ENCODE data around the gene MAPK8IP2.

Gene MAPK8IP2

GRCh38 chr22:50585781-50586180 lies 14.8 kb upstream of the MAPK8IP2 start:
- TF ChIP-seq ZFP30 (CRISPR knock-in tag; IDR thresholded peaks at IDR 0.05) (no peak), RARB (CRISPR knock-in tag; IDR thresholded peaks at IDR 0.05) (no peak), PPARA (CRISPR knock-in tag; IDR thresholded peaks at IDR 0.05; ENCODE audit: borderline replicate concordance) (no peak), ESRRG (CRISPR knock-in tag; IDR thresholded peaks at IDR 0.05) (no peak), CSRNP3 (CRISPR knock-in tag; IDR thresholded peaks at IDR 0.05) (no peak), GLIS3 (CRISPR knock-in tag; IDR thresholded peaks at IDR 0.05) (no peak), CREB5 (CRISPR knock-in tag; IDR thresholded peaks at IDR 0.05; ENCODE audit: low read depth) (no peak), ZNF565 (CRISPR knock-in tag; conservative IDR thresholded peaks at IDR 0.05; ENCODE audit: low read depth) (no peak)
- ATAC-seq: no peak

DNA sequence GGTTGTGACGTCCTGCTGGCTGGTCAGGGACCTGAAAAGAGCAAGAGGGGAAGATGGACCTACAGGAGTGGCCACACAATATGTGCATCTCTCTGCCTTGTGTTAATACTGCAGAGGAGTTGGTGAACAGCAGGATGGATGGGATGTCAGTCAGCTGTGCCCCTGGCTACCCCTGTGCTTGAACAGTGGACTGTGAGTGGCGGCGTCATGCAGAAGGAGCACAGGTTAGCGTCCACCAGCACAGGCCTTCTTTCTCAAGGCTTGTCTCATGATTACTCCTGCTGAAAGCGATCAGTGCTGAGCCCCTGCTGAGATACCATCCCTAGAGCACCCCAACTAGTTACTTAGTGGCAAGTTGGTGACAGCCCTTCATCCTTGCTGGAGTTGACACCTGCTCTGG lies 14.2 kb upstream of the MAPK8IP2 start:
- no peak for TF ChIP-seq ZNF70 (CRISPR knock-in tag; IDR thresholded peaks at IDR 0.05)
- TF ChIP-seq RARB (CRISPR knock-in tag; IDR thresholded peaks at IDR 0.05): no peak
- TF ChIP-seq TOX (CRISPR knock-in tag; IDR thresholded peaks at IDR 0.05; ENCODE audit: borderline replicate concordance): no peak
- TF ChIP-seq, protein P1, sequence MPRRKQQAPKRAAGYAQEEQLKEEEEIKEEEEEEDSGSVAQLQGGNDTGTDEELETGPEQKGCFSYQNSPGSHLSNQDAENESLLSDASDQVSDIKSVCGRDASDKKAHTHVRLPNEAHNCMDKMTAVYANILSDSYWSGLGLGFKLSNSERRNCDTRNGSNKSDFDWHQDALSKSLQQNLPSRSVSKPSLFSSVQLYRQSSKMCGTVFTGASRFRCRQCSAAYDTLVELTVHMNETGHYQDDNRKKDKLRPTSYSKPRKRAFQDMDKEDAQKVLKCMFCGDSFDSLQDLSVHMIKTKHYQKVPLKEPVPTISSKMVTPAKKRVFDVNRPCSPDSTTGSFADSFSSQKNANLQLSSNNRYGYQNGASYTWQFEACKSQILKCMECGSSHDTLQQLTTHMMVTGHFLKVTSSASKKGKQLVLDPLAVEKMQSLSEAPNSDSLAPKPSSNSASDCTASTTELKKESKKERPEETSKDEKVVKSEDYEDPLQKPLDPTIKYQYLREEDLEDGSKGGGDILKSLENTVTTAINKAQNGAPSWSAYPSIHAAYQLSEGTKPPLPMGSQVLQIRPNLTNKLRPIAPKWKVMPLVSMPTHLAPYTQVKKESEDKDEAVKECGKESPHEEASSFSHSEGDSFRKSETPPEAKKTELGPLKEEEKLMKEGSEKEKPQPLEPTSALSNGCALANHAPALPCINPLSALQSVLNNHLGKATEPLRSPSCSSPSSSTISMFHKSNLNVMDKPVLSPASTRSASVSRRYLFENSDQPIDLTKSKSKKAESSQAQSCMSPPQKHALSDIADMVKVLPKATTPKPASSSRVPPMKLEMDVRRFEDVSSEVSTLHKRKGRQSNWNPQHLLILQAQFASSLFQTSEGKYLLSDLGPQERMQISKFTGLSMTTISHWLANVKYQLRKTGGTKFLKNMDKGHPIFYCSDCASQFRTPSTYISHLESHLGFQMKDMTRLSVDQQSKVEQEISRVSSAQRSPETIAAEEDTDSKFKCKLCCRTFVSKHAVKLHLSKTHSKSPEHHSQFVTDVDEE (CRISPR knock-in tag; IDR thresholded peaks at IDR 0.05): no peak
- TF ChIP-seq ZC3H10 (CRISPR knock-in tag; IDR thresholded peaks at IDR 0.05): no peak
- TF ChIP-seq ZFP30 (CRISPR knock-in tag; IDR thresholded peaks at IDR 0.05): no peak
- ATAC-seq: no peak

GRCh38 chr22:50587407-50587806 lies 13.2 kb upstream of the MAPK8IP2 start:
- TF ChIP-seq ZNF70 (CRISPR knock-in tag; IDR thresholded peaks at IDR 0.05) (no peak), RARB (CRISPR knock-in tag; IDR thresholded peaks at IDR 0.05) (no peak), ZFP3 (CRISPR knock-in tag; IDR thresholded peaks at IDR 0.05) (no peak), ZNF8 (CRISPR knock-in tag; IDR thresholded peaks at IDR 0.05) (no peak), GLIS3 (CRISPR knock-in tag; IDR thresholded peaks at IDR 0.05) (no peak), BACH2 (CRISPR knock-in tag; IDR thresholded peaks at IDR 0.05; ENCODE audit: borderline replicate concordance) (no peak), SNAI2 (CRISPR knock-in tag; IDR thresholded peaks at IDR 0.05) (no peak), ZNF565 (CRISPR knock-in tag; conservative IDR thresholded peaks at IDR 0.05; ENCODE audit: low read depth) (no peak)
- TF ChIP-seq, protein P2, sequence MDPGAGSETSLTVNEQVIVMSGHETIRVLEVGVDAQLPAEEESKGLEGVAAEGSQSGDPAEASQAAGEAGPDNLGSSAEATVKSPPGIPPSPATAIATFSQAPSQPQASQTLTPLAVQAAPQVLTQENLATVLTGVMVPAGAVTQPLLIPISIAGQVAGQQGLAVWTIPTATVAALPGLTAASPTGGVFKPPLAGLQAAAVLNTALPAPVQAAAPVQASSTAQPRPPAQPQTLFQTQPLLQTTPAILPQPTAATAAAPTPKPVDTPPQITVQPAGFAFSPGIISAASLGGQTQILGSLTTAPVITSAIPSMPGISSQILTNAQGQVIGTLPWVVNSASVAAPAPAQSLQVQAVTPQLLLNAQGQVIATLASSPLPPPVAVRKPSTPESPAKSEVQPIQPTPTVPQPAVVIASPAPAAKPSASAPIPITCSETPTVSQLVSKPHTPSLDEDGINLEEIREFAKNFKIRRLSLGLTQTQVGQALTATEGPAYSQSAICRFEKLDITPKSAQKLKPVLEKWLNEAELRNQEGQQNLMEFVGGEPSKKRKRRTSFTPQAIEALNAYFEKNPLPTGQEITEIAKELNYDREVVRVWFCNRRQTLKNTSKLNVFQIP (CRISPR knock-in tag; IDR thresholded peaks at IDR 0.05; ENCODE audit: borderline replicate concordance, low read depth): no peak
- ATAC-seq: no peak

DNA sequence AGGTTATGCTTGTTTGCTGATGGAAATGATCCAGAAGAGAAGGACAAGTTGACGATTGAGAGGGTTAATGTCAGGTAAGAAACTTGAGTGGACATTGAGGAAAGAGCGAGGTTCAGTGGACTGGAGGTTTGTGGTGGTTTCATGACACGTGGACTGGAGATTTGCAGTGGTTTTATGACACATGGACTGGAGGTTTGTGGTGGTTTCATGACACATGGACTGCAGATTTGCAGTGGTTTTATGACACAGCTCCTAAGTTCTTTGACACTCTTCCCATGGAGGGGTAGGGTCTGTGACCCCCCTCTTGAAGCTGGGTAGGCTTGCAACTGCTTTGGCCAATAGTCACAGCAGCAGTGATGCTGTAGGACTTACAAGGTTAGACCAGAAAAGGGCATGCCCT lies 5.4 kb upstream of the MAPK8IP2 start:
- no peak for ATAC-seq
- TF ChIP-seq ZNF565 (CRISPR knock-in tag; conservative IDR thresholded peaks at IDR 0.05; ENCODE audit: low read depth): no peak
- TF ChIP-seq ZFP3 (CRISPR knock-in tag; IDR thresholded peaks at IDR 0.05): no peak
- TF ChIP-seq, protein P2 (CRISPR knock-in tag; IDR thresholded peaks at IDR 0.05; ENCODE audit: borderline replicate concordance, low read depth): no peak
- no peak for TF ChIP-seq ESRRG (CRISPR knock-in tag; IDR thresholded peaks at IDR 0.05)
- TF ChIP-seq TCF4 (CRISPR knock-in tag; IDR thresholded peaks at IDR 0.05; ENCODE audit: borderline replicate concordance): no peak
- TF ChIP-seq ZFP30 (CRISPR knock-in tag; IDR thresholded peaks at IDR 0.05): no peak
- TF ChIP-seq CSRNP3 (CRISPR knock-in tag; IDR thresholded peaks at IDR 0.05): no peak
- TF ChIP-seq ARNTL (CRISPR knock-in tag; IDR thresholded peaks at IDR 0.05; ENCODE audit: borderline replicate concordance, low read depth): no peak
- no peak for TF ChIP-seq PPARA (CRISPR knock-in tag; IDR thresholded peaks at IDR 0.05; ENCODE audit: borderline replicate concordance)
- no peak for TF ChIP-seq SNAI2 (CRISPR knock-in tag; IDR thresholded peaks at IDR 0.05)
- TF ChIP-seq OSR1 (CRISPR knock-in tag; IDR thresholded peaks at IDR 0.05): no peak
- TF ChIP-seq ZC3H10 (CRISPR knock-in tag; IDR thresholded peaks at IDR 0.05): no peak
- TF ChIP-seq CREB5 (CRISPR knock-in tag; IDR thresholded peaks at IDR 0.05; ENCODE audit: low read depth): no peak
- no peak for TF ChIP-seq GLIS3 (CRISPR knock-in tag; IDR thresholded peaks at IDR 0.05)

Data from SK-N-SH treated with all-trans-retinoic acid at 6 μM for 48 hours (cell line).